ENCODE measurements around the gene MPST. TPM values are rescaled to one million over a fixed set of nuclear protein-coding genes. Genes with fewer than 3 reads are reported as not detected.
"Not testable (repeated sequence)": the region's sequence is repeated elsewhere in the genome, so short reads cannot be mapped to it uniquely, and the experiment has no call there.

Gene MPST
- total RNA-seq, 1 experiment from 2014 or later, result 201 TPM

GRCh38 chr22:37063431-37064420 is 44.2 kb downstream of the MPST start:
- Histone ChIP-seq H3K27me3 (ENCODE audit: control insufficient read depth, insufficient read depth, low read length) (peaks cover 16% of the 10 kb centered on the region), H3K36me3 (replicated peaks; ENCODE audit: control insufficient read depth, insufficient read depth, low read length) (no peaks in the 10 kb centered on the region), H3K4me3 (ENCODE audit: insufficient read depth, low read depth, low read length) (no peak overlapping the region)
- DNase-seq, result peak; percentile 64

- H3K36me3 ChIP-seq (replicated peaks; ENCODE audit: control insufficient read depth, insufficient read depth, low read length), result no peaks in the 10 kb centered on the region
- no peak for DNase-seq
- peaks cover 24% of the 10 kb centered on the region for H3K27me3 ChIP-seq (ENCODE audit: control insufficient read depth, insufficient read depth, low read length)
- H3K4me3 ChIP-seq (ENCODE audit: insufficient read depth, low read depth, low read length), result no peak overlapping the region
Observed at GRCh38 chr22:37064553-37064952, 45.0 kb downstream of the MPST start.

- no peak for DNase-seq
- Histone ChIP-seq H3K27me3 (ENCODE audit: control insufficient read depth, insufficient read depth, low read length) (peaks cover 31% of the 10 kb centered on the region), H3K36me3 (replicated peaks; ENCODE audit: control insufficient read depth, insufficient read depth, low read length) (no peaks in the 10 kb centered on the region), H3K4me3 (ENCODE audit: insufficient read depth, low read depth, low read length) (no peak overlapping the region)
Observed at GRCh38 chr22:37065180-37065579, 45.6 kb downstream of the MPST start.

GRCh38 chr22:37065961-37066360 is 46.4 kb downstream of the MPST start:
- DNase-seq, result no peak
- no peaks in the 10 kb centered on the region for H3K36me3 ChIP-seq (replicated peaks; ENCODE audit: control insufficient read depth, insufficient read depth, low read length)
- H3K27me3 ChIP-seq (ENCODE audit: control insufficient read depth, insufficient read depth, low read length), result peaks cover 36% of the 10 kb centered on the region
- H3K4me3 ChIP-seq (ENCODE audit: insufficient read depth, low read depth, low read length), result no peak overlapping the region

DNA sequence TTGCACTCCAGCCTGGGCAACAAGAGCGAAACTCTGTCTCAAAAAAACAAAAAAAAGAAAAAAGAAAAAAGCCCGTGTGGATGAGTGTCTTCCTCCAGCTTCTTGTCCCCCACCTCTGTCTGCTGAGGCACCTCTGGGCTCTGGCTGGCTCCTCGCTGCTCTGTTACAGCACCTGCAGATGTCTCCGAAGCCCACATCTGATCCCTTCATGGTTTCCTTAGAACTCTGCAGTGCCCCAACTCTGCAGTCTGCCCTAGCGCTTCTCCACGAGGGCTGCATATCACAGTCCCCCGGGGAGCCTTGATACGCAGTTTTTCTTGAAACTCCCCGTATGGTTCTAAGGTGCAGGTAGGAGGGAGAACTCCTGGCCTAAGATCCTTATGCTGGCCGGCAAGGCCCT is 47.9 kb downstream of the MPST start:
- DNase-seq, result no peak
- Histone ChIP-seq H3K36me3 (replicated peaks; ENCODE audit: control insufficient read depth, insufficient read depth, low read length) (no peaks in the 10 kb centered on the region), H3K27me3 (ENCODE audit: control insufficient read depth, insufficient read depth, low read length) (peaks cover 43% of the 10 kb centered on the region), H3K4me3 (ENCODE audit: insufficient read depth, low read depth, low read length) (no peak overlapping the region)

DNA sequence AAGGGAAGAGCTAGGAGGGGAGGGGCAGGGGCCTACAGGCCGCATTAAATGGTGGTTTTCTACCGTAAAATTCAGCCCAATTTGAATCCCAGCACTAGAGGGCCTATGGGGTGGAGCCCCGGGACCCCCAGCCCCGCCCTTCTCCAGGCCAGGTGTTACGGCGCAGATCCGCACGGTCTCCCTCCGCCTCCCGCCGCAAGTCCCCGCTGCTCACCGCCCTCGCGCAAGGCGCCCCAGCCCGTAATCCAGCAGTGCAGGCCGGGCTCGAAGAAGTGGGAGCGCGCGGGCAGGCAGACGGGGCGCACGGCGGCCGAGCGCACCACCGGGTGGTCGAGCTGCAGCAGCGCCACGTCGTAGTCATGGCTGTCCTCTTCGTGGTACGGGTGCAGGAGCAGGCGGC is 49.3 kb downstream of the MPST start:
- no peaks in the 10 kb centered on the region for H3K36me3 ChIP-seq (replicated peaks; ENCODE audit: control insufficient read depth, insufficient read depth, low read length)
- peak overlapping the region; percentile 31 for H3K4me3 ChIP-seq (ENCODE audit: insufficient read depth, low read depth, low read length)
- peaks cover 46% of the 10 kb centered on the region for H3K27me3 ChIP-seq (ENCODE audit: control insufficient read depth, insufficient read depth, low read length)
- peak; percentile 97 for DNase-seq

- peak; percentile 72 for DNase-seq
- H3K36me3 ChIP-seq (replicated peaks; ENCODE audit: control insufficient read depth, insufficient read depth, low read length), result no peaks in the 10 kb centered on the region
- peak overlapping the region; percentile 31; the same call in 1 of the 2 replicates for H3K4me3 ChIP-seq (ENCODE audit: insufficient read depth, low read depth, low read length)
- peaks cover 46% of the 10 kb centered on the region for H3K27me3 ChIP-seq (ENCODE audit: control insufficient read depth, insufficient read depth, low read length)
Observed at GRCh38 chr22:37069319-37069718, 49.8 kb downstream of the MPST start.

- DNase-seq, result no peak
Observed at GRCh38 chr22:37069719-37070118, 50.2 kb downstream of the MPST start.

GRCh38 chr22:37070334-37070733 is 50.8 kb downstream of the MPST start:
- peaks cover 44% of the 10 kb centered on the region for H3K27me3 ChIP-seq (ENCODE audit: control insufficient read depth, insufficient read depth, low read length)

More at GRCh38 chr22:37069719-37070118, 50.2 kb downstream of the MPST start:
- peaks cover 46% of the 10 kb centered on the region for H3K27me3 ChIP-seq (ENCODE audit: control insufficient read depth, insufficient read depth, low read length)
- no peak overlapping the region for H3K4me3 ChIP-seq (ENCODE audit: insufficient read depth, low read depth, low read length)
- no peaks in the 10 kb centered on the region for H3K36me3 ChIP-seq (replicated peaks; ENCODE audit: control insufficient read depth, insufficient read depth, low read length)

DNA sequence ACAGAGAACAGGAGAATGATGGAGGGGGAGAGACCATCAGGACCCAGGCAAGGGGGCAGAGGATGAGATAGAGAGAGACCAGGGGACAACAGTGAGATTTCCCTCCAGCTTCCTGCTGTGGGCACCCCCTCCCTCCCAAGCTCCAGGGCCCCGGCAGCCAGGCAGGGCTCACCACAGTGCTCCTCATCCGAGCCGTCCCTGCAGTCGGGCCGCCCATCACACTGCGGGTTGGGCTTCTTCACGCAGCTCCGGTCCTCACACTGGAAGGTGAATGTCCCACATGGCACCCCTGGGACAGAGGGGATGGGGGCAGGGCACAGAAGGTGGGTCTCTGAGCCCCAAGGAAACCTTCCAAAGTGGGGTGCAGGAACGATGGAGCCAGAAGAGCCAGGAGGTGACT is 51.2 kb downstream of the MPST start:
- H3K27me3 ChIP-seq (ENCODE audit: control insufficient read depth, insufficient read depth, low read length), result peaks cover 41% of the 10 kb centered on the region
- H3K4me3 ChIP-seq (ENCODE audit: insufficient read depth, low read depth, low read length), result no peak overlapping the region
- no peaks in the 10 kb centered on the region for H3K36me3 ChIP-seq (replicated peaks; ENCODE audit: control insufficient read depth, insufficient read depth, low read length)
- DNase-seq, result no peak

More at GRCh38 chr22:37070334-37070733, 50.8 kb downstream of the MPST start:
- Histone ChIP-seq H3K4me3 (ENCODE audit: insufficient read depth, low read depth, low read length) (no peak overlapping the region), H3K36me3 (replicated peaks; ENCODE audit: control insufficient read depth, insufficient read depth, low read length) (no peaks in the 10 kb centered on the region)
- DNase-seq, result no peak

DNA sequence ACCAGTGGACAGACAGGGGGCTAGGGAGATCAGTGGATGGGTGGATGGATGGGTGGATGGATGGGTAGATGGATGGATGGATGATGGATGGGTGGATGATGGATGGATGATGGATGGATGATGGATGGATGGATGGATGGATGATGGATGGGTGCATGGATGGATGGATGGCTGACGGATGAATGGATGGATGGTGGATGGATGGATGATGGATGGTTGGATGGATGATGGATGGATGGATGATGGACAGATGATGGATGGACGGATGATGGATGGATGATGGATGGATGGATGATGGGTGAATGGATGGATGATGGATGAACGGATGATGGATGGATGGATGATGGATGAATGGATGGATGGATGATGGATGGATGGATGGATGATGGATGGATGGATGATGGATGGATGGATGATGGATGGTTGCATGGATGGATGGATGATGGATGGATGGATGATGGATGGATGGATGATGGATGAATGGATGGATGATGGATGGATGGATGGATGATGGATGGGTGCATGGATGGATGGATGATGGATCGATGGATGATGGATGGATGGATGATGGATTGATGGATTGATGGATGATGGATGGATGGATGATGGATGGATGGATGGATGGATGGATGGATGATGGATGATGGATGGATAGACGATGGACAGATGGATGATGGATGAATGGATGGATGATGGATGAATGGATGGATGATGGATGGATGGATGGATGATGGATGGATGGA is 52.5 kb downstream of the MPST start:
- H3K4me3 ChIP-seq (ENCODE audit: insufficient read depth, low read depth, low read length); DNase-seq; H3K36me3 ChIP-seq (replicated peaks; ENCODE audit: control insufficient read depth, insufficient read depth, low read length): not testable (repeated sequence)
- peaks cover 41% of the 10 kb centered on the region for H3K27me3 ChIP-seq (ENCODE audit: control insufficient read depth, insufficient read depth, low read length)

- DNase-seq, result no peak
- Histone ChIP-seq H3K4me3 (ENCODE audit: insufficient read depth, low read depth, low read length) (no peak overlapping the region), H3K27me3 (ENCODE audit: control insufficient read depth, insufficient read depth, low read length) (peaks cover 37% of the 10 kb centered on the region), H3K36me3 (replicated peaks; ENCODE audit: control insufficient read depth, insufficient read depth, low read length) (no peaks in the 10 kb centered on the region)
Observed at GRCh38 chr22:37072673-37073072, 53.1 kb downstream of the MPST start.

GRCh38 chr22:37074537-37074936 is 55.0 kb downstream of the MPST start:
- H3K36me3 ChIP-seq (replicated peaks; ENCODE audit: control insufficient read depth, insufficient read depth, low read length), result no peaks in the 10 kb centered on the region

GRCh38 chr22:37075046-37075445 is 55.5 kb downstream of the MPST start:
- peaks cover 19% of the 10 kb centered on the region for H3K27me3 ChIP-seq (ENCODE audit: control insufficient read depth, insufficient read depth, low read length)
- DNase-seq, result no peak
- H3K36me3 ChIP-seq (replicated peaks; ENCODE audit: control insufficient read depth, insufficient read depth, low read length), result no peaks in the 10 kb centered on the region
- no peak overlapping the region for H3K4me3 ChIP-seq (ENCODE audit: insufficient read depth, low read depth, low read length)

More at GRCh38 chr22:37074537-37074936, 55.0 kb downstream of the MPST start:
- no peak for DNase-seq
- H3K27me3 ChIP-seq (ENCODE audit: control insufficient read depth, insufficient read depth, low read length), result peaks cover 24% of the 10 kb centered on the region
- H3K4me3 ChIP-seq (ENCODE audit: insufficient read depth, low read depth, low read length), result no peak overlapping the region

All from H7 (cell line).